Measurements from ENCODE around the gene DDX24.

Gene DDX24

DNA sequence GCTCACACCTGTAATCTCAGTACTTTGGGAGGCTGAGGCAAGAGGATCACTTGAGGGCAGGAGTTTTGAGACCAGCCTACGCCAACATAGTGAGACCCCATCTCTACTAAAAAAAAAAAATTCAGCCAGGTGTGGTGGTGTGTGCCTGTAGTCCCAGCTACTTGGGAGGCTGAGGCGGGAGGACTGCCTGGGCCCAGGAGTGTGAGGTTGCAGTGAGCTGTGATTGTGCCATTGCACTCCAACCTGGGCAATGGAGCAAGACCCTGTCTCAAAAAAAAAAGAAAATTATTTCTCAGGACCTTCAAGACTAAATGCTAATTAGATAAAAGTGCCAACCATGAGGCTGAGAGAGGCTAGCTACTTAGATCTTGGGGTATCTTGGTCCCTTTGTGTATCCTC, 31.4 kb downstream of the DDX24 start:
- no peak for DNase-seq (ENCODE audit: low read depth in 2 of 2, low spot score in 1 of 2)

DNA sequence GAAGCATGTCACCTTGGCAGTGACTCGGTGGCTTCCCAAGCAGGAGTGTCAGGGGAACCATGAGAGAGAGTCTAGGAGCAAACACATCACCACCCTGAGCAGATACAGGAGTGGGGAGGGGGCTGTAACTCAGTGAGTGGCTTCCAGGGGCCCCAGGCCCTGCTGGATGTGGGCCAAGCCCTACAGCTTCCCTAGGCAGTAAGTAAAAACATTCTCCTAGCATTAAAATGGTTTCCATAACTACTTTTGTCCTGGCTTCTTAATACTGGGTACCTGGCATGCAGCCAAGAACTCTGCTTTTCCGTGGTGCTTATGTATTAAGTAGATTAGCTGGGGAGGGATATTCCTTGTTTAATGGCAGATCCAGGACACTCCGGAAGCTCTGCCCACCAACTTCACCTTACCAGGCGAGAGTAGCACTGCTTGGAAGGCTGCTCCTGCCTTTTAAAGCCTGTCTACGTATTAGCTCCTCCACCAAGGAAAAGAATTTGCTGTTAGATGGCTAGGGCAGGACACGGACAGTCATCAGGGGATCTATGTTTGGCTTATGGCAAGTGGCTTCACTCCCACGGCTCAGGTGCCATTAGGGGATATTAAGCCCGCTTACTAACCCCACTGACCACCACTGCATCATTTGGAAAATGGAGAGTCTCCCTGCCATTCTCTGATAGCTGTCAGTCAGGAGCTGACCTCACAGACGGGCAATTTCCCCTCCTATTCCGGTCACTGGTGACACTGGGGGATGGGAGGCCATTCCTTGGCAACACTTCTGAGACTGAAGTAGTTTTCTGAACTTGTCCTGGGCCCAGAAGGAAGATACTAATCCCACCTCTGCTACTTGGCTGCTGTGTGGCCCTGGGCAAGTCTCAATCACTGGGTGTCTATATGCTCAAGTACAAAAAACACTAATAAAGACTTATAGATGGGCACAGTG, 32.0 kb downstream of the DDX24 start:
- DNase-seq (ENCODE audit: low read depth in 2 of 2, low spot score in 1 of 2): no peak

DNA sequence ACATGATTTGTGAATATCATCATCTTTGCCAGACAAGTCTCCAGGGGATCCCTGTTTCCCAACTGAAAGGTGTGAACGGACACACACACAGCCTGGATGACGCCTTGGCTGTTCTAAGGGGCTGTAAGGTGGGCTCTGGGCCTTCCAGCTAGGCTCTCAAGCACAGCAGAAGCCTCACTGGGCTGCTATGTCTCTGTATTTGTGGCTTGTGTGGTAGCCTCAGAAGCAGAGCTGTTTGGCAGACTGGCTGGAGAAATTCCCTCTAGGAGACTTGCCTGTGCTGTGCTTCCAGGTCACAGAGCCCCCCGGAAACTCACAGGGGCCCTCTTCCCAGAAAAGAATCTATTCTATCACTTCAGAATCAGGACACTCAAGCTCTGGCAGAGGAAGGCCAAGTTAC, 33.4 kb downstream of the DDX24 start:
- DNase-seq (ENCODE audit: low read depth in 2 of 2, low spot score in 1 of 2): no peak

DNA sequence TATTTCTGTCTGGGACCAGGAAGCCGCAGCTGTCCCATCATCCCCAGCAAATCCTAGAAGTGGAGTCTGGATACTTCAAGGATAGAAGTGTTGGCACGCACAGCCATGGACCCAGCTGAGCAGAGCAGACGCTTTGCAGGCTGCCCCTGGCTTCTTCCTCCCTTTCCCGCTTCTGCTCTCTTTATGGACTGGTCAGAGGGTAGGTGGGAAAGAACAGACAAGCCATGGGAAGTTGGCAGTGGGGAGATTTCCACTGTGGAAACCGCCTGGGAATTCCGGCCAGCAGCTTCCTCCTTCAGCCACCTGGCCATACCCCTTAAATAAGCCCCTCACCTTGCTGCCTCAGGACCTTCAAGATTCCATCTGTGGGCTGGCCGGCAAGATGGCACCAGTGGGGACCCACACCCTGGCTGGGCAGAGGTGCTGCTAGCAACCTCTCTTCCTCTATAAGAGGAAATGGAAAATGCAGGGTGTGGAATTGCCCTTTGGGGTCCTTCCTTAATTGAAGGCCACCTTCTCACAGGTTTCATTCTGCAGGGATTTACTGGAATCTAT, 34.2 kb downstream of the DDX24 start:
- DNase-seq (ENCODE audit: low read depth in 2 of 2, low spot score in 1 of 2): no peak

- no peak for DNase-seq (ENCODE audit: low read depth in 2 of 2, low spot score in 1 of 2)
Observed at GRCh38 chr14:94045563-94046345, 35.2 kb downstream of the DDX24 start.

GRCh38 chr14:94045101-94045500, 35.9 kb downstream of the DDX24 start:
- no peak for DNase-seq (ENCODE audit: low read depth in 2 of 2, low spot score in 1 of 2)

DNA sequence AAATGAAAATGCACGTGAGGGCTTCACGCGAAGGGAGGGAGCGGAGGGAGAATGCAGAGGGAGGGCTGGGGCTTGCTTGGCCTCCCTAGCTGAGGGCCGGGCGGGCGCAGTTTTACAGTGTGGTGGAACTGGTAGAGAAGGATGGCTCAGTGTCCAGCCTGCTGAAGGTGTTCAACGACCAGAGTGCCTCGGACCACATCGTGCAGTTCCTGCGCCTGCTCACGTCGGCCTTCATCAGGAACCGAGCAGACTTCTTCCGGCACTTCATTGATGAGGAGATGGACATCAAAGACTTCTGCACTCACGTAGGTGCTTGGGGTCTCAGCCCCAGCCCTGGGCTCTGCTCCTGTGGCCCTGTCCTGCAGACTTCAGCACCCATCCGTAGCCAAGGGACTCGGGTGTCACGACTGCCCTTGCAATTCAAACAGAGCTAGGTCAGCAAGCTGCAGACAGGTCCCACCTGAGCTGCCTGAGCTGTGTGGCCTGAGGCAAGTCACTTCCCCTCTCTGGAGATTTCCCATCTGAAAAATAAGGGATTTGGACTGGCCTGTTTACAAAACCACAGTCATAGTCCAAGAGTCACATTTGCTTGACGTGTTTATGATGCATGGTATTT, 36.4 kb downstream of the DDX24 start:
- DNase-seq (ENCODE audit: low read depth in 2 of 2, low spot score in 1 of 2): no peak

GRCh38 chr14:94043756-94044475, 37.1 kb downstream of the DDX24 start:
- DNase-seq (ENCODE audit: low read depth in 2 of 2, low spot score in 1 of 2): no peak

GRCh38 chr14:94043111-94043755, 37.8 kb downstream of the DDX24 start:
- no peak for DNase-seq (ENCODE audit: low read depth in 2 of 2, low spot score in 1 of 2)

DNA sequence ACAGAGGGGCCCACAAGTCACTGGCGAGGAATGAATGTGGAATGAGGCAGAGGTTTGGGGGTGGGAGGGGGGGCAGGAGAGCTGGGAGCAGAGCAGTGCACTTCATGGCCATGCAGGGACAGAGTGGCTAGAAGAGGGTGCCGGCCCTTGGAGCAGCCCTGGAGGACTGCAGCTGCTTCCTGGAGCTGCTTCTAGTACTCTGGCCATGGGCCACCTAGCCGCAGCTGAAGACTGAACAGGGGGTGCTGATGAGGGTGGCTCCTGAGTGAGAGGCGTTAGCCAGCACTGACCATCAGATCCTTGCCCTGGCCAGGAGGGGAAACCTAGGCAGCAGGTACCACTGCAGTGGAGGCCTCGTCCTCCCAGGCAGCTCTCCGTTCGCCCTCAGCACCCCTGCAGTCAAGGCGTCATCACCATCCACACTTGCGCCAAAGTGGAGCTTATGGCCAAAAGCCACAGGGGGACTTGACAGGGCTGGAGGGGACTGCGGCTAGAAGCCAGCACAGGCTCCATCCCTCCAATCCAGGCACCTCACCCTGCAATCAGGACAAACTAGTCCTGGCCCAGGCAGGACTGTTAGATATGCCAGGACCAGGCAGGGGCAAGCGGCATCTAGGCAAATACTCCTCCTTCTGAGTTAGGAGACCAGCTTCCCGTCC, 38.4 kb downstream of the DDX24 start:
- no peak for DNase-seq (ENCODE audit: low read depth in 2 of 2, low spot score in 1 of 2)

DNA sequence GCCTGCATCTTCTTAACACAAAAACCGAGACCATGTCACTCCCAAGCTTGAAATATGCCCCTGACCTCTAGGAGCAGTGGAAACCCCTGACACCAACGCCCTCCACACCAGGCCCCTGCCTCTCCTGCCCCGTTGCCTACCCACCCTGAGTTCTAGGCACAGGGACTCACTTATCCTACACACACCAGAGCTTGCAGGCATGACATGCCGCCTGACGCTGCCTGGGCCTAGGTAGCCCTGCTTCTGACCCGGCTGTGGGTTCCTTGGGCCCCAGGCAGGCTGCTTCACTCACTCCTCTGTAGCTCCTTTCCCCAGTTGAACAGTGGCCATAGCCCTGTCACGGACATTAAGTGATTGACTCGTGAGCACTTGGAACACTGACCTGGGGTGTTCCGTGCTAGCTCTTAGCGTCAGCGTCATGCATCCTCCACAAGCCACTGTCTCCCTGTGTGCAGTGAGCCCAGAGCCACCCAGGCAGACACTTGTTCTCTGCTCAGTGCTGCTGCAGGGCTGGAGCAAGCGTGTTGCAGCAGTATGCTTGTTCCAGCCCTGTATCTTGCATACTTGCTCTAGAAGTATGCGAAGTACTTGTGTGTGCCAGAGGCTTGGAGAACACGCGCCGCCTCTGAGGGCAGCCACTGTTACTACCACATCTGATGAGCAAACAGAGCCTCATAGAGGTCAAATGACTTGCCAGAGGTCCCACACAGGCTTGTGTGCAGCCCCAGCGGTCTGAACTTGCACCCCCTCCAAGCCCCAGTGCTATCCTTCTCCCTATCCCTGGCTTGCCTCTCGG, 39.3 kb downstream of the DDX24 start:
- no peak for DNase-seq (ENCODE audit: low read depth in 2 of 2, low spot score in 1 of 2)

- DNase-seq (ENCODE audit: low read depth in 2 of 2, low spot score in 1 of 2): no peak
Observed at GRCh38 chr14:94040796-94041195, 40.2 kb downstream of the DDX24 start.

GRCh38 chr14:94040247-94040646, 40.8 kb downstream of the DDX24 start:
- DNase-seq (ENCODE audit: low read depth in 2 of 2, low spot score in 1 of 2): no peak

GRCh38 chr14:94038921-94039629, 41.9 kb downstream of the DDX24 start:
- no peak for DNase-seq (ENCODE audit: low read depth in 2 of 2, low spot score in 1 of 2)

GRCh38 chr14:94038510-94038909, 42.5 kb downstream of the DDX24 start:
- DNase-seq (ENCODE audit: low read depth in 2 of 2, low spot score in 1 of 2): no peak

DNA sequence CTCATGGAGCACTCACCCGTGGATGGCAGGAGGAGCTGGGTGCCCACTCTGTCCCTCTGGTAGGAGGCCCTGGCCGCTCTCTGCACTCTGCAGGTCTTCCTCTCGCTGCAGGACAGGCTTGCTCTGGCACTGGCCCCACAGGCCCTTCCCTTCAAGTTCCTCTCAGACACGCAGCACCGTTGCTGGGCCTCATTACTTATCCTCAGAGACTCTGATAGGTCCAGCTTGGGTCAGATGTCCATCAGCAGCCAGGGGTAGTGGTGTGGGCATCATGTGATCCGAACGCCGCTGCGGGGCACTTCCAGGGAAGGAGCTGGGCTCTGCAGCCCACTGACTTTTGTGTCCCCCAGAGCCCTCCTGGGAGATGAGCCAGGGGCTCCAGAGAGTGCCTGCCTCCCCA, 43.0 kb downstream of the DDX24 start:
- no peak for DNase-seq (ENCODE audit: low read depth in 2 of 2, low spot score in 1 of 2)

DNA sequence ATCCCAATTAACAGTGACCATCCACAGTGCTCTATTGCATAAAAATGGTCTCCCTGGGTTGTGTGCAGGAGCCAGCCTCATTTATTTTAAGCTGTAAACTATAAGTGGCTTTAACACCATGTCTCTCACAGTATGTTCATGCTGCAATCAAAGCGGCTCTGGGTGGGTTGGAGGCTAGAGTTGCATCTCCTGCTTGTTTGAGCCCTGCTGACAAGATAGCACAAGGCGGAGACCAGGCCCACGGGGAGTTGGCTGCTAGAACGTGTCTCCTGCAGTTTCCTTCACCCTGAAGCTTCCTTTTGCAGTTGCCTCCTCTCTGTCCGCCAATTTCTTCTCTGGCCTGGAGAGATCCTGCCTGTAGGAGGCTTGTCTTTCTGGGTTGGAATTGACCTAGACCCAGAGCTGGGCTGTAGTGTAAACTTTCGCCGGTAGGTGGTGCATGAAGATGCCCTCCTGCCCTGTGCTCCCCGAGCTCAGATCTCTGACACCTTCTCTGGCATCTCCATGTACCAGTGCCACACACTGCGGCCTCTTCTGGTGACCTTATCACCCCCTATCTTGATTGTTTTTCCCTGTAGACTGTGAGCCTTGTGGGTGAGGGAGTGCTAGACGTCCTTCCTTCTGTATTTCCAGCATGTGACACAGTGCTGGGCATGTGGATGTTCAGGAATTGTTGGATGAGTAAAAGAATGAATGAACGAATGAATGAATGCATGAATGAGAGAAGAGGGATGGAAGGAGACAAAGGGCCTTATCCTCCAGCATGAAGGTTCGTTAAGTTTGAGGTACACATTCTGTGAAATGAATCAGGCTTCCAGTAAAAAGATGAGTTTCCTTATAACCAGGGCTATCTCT, 44.5 kb downstream of the DDX24 start:
- peak; percentile 52 to 56 for DNase-seq (ENCODE audit: low read depth in 2 of 2, low spot score in 1 of 2)

Data from stimulated activated CD8-positive, alpha-beta memory T cell treated with anti-CD3 and anti-CD28 coated beads, Interleukin-4, amount 100 ng/mL, for 1 hour (primary cell).